Measurements from ENCODE around the gene PLCE1. TPM values are rescaled to one million over a fixed set of nuclear protein-coding genes. Genes with fewer than 3 reads are reported as not detected.
A peak's percentile ranks its signal among the peaks of the same experiment; 100 is the strongest.

PLCE1 gene
- total and polyA plus RNA-seq, 2 of the 8 experiments (the other 6 are each of a cell fraction or from before 2014, with no cell fraction given): 0.05 to 0.06 TPM

- Histone ChIP-seq H3K36me3 (ENCODE audit: control insufficient read depth in 2 of 4, insufficient read depth in 4 of 4, low read length in 3 of 4) (no peaks in the 10 kb centered on the region), H3K56ac (replicated peaks; ENCODE audit: insufficient read length, low read depth, low read length) (no peak overlapping the region), H3K79me1 (ENCODE audit: low read depth, low read length) (no peaks in the 10 kb centered on the region), H2AK5ac (ENCODE audit: low read depth, low read length) (no peak overlapping the region), H3K4ac (replicated peaks; ENCODE audit: insufficient read length, low read depth, low read length) (no peak overlapping the region), H3K23ac (ENCODE audit: insufficient read length) (no peak overlapping the region), H3K4me1 (replicated peaks in 1 of 4; ENCODE audit: control insufficient read depth in 3 of 4, insufficient read depth in 4 of 4, low read length in 3 of 4) (no peaks in the 10 kb centered on the region), H3K27ac (ENCODE audit: low read depth, low read length) (no peak overlapping the region), H3K14ac (ENCODE audit: insufficient read length) (no peak overlapping the region), H2BK12ac (ENCODE audit: low read depth, low read length) (no peak overlapping the region), H2BK20ac (ENCODE audit: low read length) (no peak overlapping the region), H4K8ac (ENCODE audit: extremely low read depth, insufficient read depth, low read length) (no peak overlapping the region), H4K20me1 (replicated peaks in 1 of 2; ENCODE audit: control insufficient read depth in 1 of 2, insufficient read depth in 2 of 2, low read length in 2 of 2) (no peaks in the 10 kb centered on the region), H3K9ac (replicated peaks in 1 of 4; ENCODE audit: extremely low read depth in 1 of 4, low read depth in 3 of 4, low read length in 3 of 4) (no peak overlapping the region), H2BK120ac (replicated peaks; ENCODE audit: low read depth, low read length) (no peak overlapping the region), H4K5ac (ENCODE audit: insufficient read length, low read depth, low read length) (no peak overlapping the region), H3K4me3 (ENCODE audit: extremely low read depth in 1 of 4, insufficient read depth in 2 of 4, low read depth in 3 of 4, low read length in 4 of 4) (no peak overlapping the region), H3K4me2 (ENCODE audit: insufficient read depth in 1 of 2, low read depth in 2 of 2, low read length in 2 of 2) (no peak overlapping the region), H3K27me3 (replicated peaks in 1 of 4; ENCODE audit: control insufficient read depth in 3 of 4, extremely low read depth in 1 of 4, insufficient read depth in 3 of 4, low read length in 3 of 4) (no peaks in the 10 kb centered on the region), H2BK15ac (ENCODE audit: low read length) (no peak overlapping the region), H3K79me2 (ENCODE audit: control insufficient read depth in 1 of 2, insufficient read depth in 2 of 2, low read length in 2 of 2) (no peaks in the 10 kb centered on the region), H4K91ac (replicated peaks; ENCODE audit: insufficient read length, low read length) (no peak overlapping the region), H3K23me2 (ENCODE audit: low read depth, low read length) (no peaks in the 10 kb centered on the region), H2BK5ac (ENCODE audit: low read depth, low read length) (no peak overlapping the region), H3K9me3 (ENCODE audit: insufficient read depth in 2 of 2, low read depth in 1 of 2, low read length in 1 of 2) (no peaks in the 10 kb centered on the region), H2AFZ (ENCODE audit: low read length) (0 out of 2 replicates have a peak overlapping the region, but pooled peaks have one; percentile 2), H3K18ac (ENCODE audit: extremely low read depth, low read length) (no peak overlapping the region)
- CTCF ChIA-PET (ENCODE audit: partially characterized antibody): interaction anchor here (0.7 to 1.5 kb wide), 8 partner anchors 11 to 158 kb away, joined by 3 to 5 read pairs (median 4); partner anchors contain the start of gene PLCE1
- FAIRE-seq (peak; percentile 74), DNase-seq (ENCODE audit: low read depth in 1 of 2, low spot score in 2 of 2) (no peak)
- POLR2A ChIA-PET (ENCODE audit: partially characterized antibody): no interaction called here
- 74% methylated on average over 3 of the region's 3 CpGs; no CpG with 5 or more reads in 1 of the 2 experiments for WGBS, 2 experiments (ENCODE audit: extremely low coverage in 1 of 2, insufficient coverage in 1 of 2, insufficient read length in 1 of 2, insufficient replicate concordance in 2 of 2, low coverage in 1 of 2, low lambda C conversion rate in 2 of 2, missing lambda C conversion rate in 1 of 2)
- TF ChIP-seq RAD21 (IDR thresholded peaks at IDR 0.05 in 1 of 2, conservative IDR thresholded peaks at IDR 0.05 in 1 of 2; ENCODE audit: low read depth in 2 of 2, low read length in 2 of 2) (peak; percentile 30 to 37; a peak in 2 of 4 replicates), SIX5 (IDR thresholded peaks at IDR 0.05; ENCODE audit: low read depth, low read length) (no peak), POLR2A (IDR thresholded peaks at IDR 0.05; ENCODE audit: control extremely low read depth in 1 of 2, low read depth in 2 of 2, low read length in 2 of 2) (no peak), TAF7 (optimal IDR thresholded peaks at IDR 0.05; ENCODE audit: borderline replicate concordance, low read depth, low read length) (no peak)
These were observed 48.5 kb downstream of the PLCE1 start for GRCh38 chr10:94042001-94042833.

Measured in H1 (cell line).